GM12878 (cell line): Measurements from ENCODE around the gene PDK1. TPM values are rescaled to one million over a fixed set of nuclear protein-coding genes. Genes with fewer than 3 reads are reported as not detected.

ENCODE experiments used
- ATAC-seq: fragments of 200-7000 bp; cut with Tn5 transposase; 3 replicates; pipeline ENCODE4 v1.9.1; 2020; ENCODE audit warnings: mild to moderate bottlenecking, moderate library complexity
- BruUV-seq: library from RNA; stranded (reverse); fragments of 400-500 nt; replicated peaks from 2 replicates; lab custom pipeline; 2021; lab: Mats Ljungman, UMichigan
- CTCF ChIA-PET: fragments of 300-600 bp; sonication (Branson Sonifier 250); formaldehyde crosslinking; extraction: SDS; loops from one replicate; lab custom pipeline; 2021; ENCODE audit warnings: inconsistent platforms; lab: Yijun Ruan, JAX
- POLR2A ChIA-PET: fragments of 350-600 bp; formaldehyde crosslinking; extraction: SDS; loops from one replicate; lab custom pipeline; 2021; ENCODE audit warnings: inconsistent platforms; lab: Charles Lee
- RAD21 ChIA-PET: fragments of 300-600 bp; sonication (Branson Sonifier 250); formaldehyde crosslinking; loops from one replicate; lab custom pipeline; 2023; ENCODE audit warnings: antibody characterized with exemption; ENCODE audit not compliant: unreplicated experiment; lab: Charles Lee
- SMC1A ChIA-PET: fragments of 300-600 bp; sonication (Branson Sonifier 250); formaldehyde crosslinking; loops from one replicate; lab custom pipeline; 2023; ENCODE audit not compliant: unreplicated experiment, uncharacterized antibody; lab: Charles Lee
- DNase-seq: peaks from one replicate; pipeline ENCODE4 v3.0.0-alpha.2; 2011; ENCODE audit warnings: low read depth, low spot score
- FAIRE-seq: peaks from 3 replicates; lab custom pipeline; 2011; peaks lifted over from hg19 to GRCh38; lab: Jason Lieb, UNC
- H2AFZ ChIP-seq: 2 replicates; pipeline ENCODE4 v1.6.0; 2011; ENCODE audit warnings: low read depth, low read length, control low read depth; ENCODE audit not compliant: control insufficient read depth
- H3K27ac ChIP-seq: 2 replicates; pipeline ENCODE4 v1.5.1; 2011; ENCODE audit warnings: control low read depth; ENCODE audit not compliant: control insufficient read depth, insufficient read depth
- H3K27me3 ChIP-seq, 2 experiments: replicated peaks in 1 of 2; 2 replicates each; pipeline versions ENCODE4 v1.6.0 to v1.6.1; 2011; ENCODE audit warnings: low read length in 1 of 2; ENCODE audit not compliant: control insufficient read depth in 2 of 2, insufficient read depth in 2 of 2
- H3K36me3 ChIP-seq, 2 experiments: 2 replicates each; pipeline ENCODE4 v1.5.1; 2011; ENCODE audit warnings: low read length in 1 of 2; ENCODE audit not compliant: control insufficient read depth in 2 of 2, insufficient read depth in 2 of 2
- H3K4me1 ChIP-seq: 2 replicates; pipeline ENCODE4 v1.6.1; 2011; ENCODE audit warnings: mild to moderate bottlenecking, low read length, moderate library complexity, mixed read lengths; ENCODE audit not compliant: control insufficient read depth, insufficient read depth
- H3K4me2 ChIP-seq: 2 replicates; pipeline ENCODE4 v1.6.0; 2011; ENCODE audit warnings: control low read depth; ENCODE audit not compliant: control insufficient read depth, insufficient read depth
- H3K4me3 ChIP-seq: fragments of 200-600 bp; sonication (generic); 2 replicates; pipeline ENCODE4 v1.5.1; 2016
- H3K79me2 ChIP-seq: 2 replicates; pipeline ENCODE4 v1.6.0; 2011; ENCODE audit warnings: low read length; ENCODE audit not compliant: control insufficient read depth, insufficient read depth
- H3K9ac ChIP-seq: 2 replicates; pipeline ENCODE4 v1.8.0; 2011; ENCODE audit warnings: low read length, control low read depth, mixed read lengths; ENCODE audit not compliant: control insufficient read depth, insufficient read depth
- H3K9me3 ChIP-seq: replicated peaks from 3 replicates; pipeline ENCODE4 v1.5.1; 2011; ENCODE audit warnings: mild to moderate bottlenecking, low read length; ENCODE audit not compliant: control insufficient read depth, insufficient read depth
- H4K20me1 ChIP-seq: 2 replicates; pipeline ENCODE4 v1.6.0; 2011; ENCODE audit not compliant: control insufficient read depth, insufficient read depth
- ASH2L ChIP-seq: fragments of 300-600, 200-600 bp; sonication (generic); IDR thresholded peaks from 2 replicates; pipeline ENCODE4 v1.6.1; 2017; ENCODE audit warnings: low read depth, mild to moderate bottlenecking, borderline replicate concordance
- DPF2 ChIP-seq: fragments of 450-650 bp; IDR thresholded peaks from 2 replicates; pipeline ENCODE4 v1.6.1; 2017; ENCODE audit warnings: mild to moderate bottlenecking
- NRF1 ChIP-seq: conservative IDR thresholded peaks from 2 replicates; pipeline ENCODE4 v1.6.1; 2011; ENCODE audit warnings: mild to moderate bottlenecking, low read depth, low read length, improper control_type of control experiment
- TCF7 ChIP-seq: IDR thresholded peaks from 2 replicates; pipeline ENCODE4 v1.6.1; 2014; ENCODE audit warnings: antibody characterized with exemption, borderline replicate concordance
- WGBS: methylation state at CpG from one replicate; pipeline ENCODE4 v1.1.6; 2016; ENCODE audit warnings: low lambda C conversion rate; ENCODE audit not compliant: insufficient replicate concordance, insufficient coverage; ENCODE audit errors: missing lambda C conversion rate; 5-methylcytosine and 5-hydroxymethylcytosine counted together
- in situ Hi-C: fragments of 300-500 bp; cut with MboI; formaldehyde crosslinking; loops from 9 replicates; pipeline ENCODE4 v1.14.3; 2018; ENCODE audit warnings: mixed read lengths
- intact Hi-C: fragments of 100-400 bp; cut with micrococcal nuclease; formaldehyde crosslinking; loops from one replicate; pipeline ENCODE4 v1.14.2; 2022; ENCODE audit not compliant: unreplicated experiment
- polyA plus RNA-seq, 11 experiments: library from polyadenylated mRNA; depleted of rRNA in 4 of 11; unstranded in 6 of 11; stranded (reverse) in 5 of 11; fragments of >200 nt; fragmentation: Nextera tagmentation in 4 of 11; fragmentation: Illumina TruSeq in 1 of 11; extraction: Ambion mirVana in 4 of 11; extraction: Trizol in 1 of 11; gene quantifications; 1 replicate in 1 of 11; 2 replicates in 10 of 11; pipeline versions ENCODE4 v1.2.1 to v1.2.3, GENCODE V29; 2011 to 2016; ENCODE audit warnings: inconsistent platforms in 2 of 11, missing spikeins in 2 of 11, low read depth in 1 of 11
- total RNA-seq, 4 experiments: library from RNA; depleted of rRNA in 3 of 4; stranded (reverse); fragments of >200 nt in 3 of 4; fragmentation: Illumina TruSeq in 1 of 4; extraction: Trizol in 1 of 4; gene quantifications; 2 replicates each; pipeline versions ENCODE4 v1.2.1 to v1.2.3, GENCODE V29; 2013 to 2021
- TF ChIP-seq, protein P1 (sequence below): fragments of 150-350 bp; IDR thresholded peaks from 2 replicates; pipeline ENCODE4 v1.6.1; 2014; ENCODE audit warnings: mild to moderate bottlenecking, low read depth, low read length
- TF ChIP-seq, protein P2 (sequence below): fragments of 450-650 bp; IDR thresholded peaks from 2 replicates; pipeline ENCODE4 v1.6.1; 2017; ENCODE audit warnings: low read depth, mild to moderate bottlenecking, moderate library complexity
- TF ChIP-seq, protein P3 (sequence below): fragments of 450-650 bp; conservative IDR thresholded peaks from 2 replicates; pipeline ENCODE4 v1.6.1; 2017; ENCODE audit warnings: mild to moderate bottlenecking, moderate library complexity

PDK1 gene
- total and polyA plus RNA-seq, 10 of the 15 experiments (the other 5 are each of a cell fraction or from before 2014, with no cell fraction given) = 5.3 to 128 (median 17.1) TPM

DNA sequence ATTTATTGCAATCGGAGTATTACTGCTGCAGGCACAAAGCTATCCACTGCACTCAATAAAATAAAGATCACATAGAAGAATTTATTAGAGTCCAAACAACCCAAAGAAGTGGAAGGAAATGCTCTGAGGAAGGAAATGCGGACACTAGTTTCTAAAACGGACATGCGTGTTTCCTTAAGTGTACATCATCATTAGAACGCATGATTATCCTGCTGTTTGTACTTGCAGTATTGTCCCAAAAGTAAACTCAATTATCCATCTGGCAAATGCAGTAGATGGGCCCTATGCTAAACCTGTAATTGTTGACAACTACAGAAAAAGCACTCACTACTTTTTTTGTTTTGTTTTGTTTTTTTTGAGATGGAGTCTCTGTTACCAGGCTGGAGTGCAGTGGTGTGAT is 53.6 kb downstream of the PDK1 start:
- H3K27me3 ChIP-seq = no peaks in the 10 kb centered on the region
- no peak overlapping the region for H2AFZ ChIP-seq
- ChIA-PET POLR2A (no interaction called here), SMC1A (interaction anchor here (1.5 kb wide), 1 partner anchor 12 kb away, joined by 4 read pairs; no protein-coding TSS in a partner anchor), RAD21 (no interaction called here), CTCF (interaction anchor here (1.3 kb wide), 1 partner anchor 101 kb away, joined by 4 read pairs; no protein-coding TSS in a partner anchor)
- H3K9ac ChIP-seq = no peak overlapping the region
- H3K4me3 ChIP-seq = no peak overlapping the region
- H3K79me2 ChIP-seq = no peaks in the 10 kb centered on the region
- in situ Hi-C loops = no loop called here
- ATAC-seq = no peak
- H4K20me1 ChIP-seq = no peaks in the 10 kb centered on the region
- intact Hi-C loops = no loop called here
- H3K4me2 ChIP-seq = no peak overlapping the region
- no peak for FAIRE-seq
- peaks cover 0 to 13% of the 10 kb centered on the region in 2 experiments; a peak in 3 of 4 replicates for H3K36me3 ChIP-seq
- H3K4me1 ChIP-seq = no peaks in the 10 kb centered on the region; the same call in 1 of the 2 replicates
- no peak for DNase-seq
- no peak for TF ChIP-seq NRF1
- TF ChIP-seq ASH2L = no peak
- TF ChIP-seq, protein P1, sequence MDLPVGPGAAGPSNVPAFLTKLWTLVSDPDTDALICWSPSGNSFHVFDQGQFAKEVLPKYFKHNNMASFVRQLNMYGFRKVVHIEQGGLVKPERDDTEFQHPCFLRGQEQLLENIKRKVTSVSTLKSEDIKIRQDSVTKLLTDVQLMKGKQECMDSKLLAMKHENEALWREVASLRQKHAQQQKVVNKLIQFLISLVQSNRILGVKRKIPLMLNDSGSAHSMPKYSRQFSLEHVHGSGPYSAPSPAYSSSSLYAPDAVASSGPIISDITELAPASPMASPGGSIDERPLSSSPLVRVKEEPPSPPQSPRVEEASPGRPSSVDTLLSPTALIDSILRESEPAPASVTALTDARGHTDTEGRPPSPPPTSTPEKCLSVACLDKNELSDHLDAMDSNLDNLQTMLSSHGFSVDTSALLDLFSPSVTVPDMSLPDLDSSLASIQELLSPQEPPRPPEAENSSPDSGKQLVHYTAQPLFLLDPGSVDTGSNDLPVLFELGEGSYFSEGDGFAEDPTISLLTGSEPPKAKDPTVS = no peak
- no peak overlapping the region for H3K27ac ChIP-seq
- BruUV-seq = no TSS peak
- H3K9me3 ChIP-seq = no peaks in the 10 kb centered on the region
- WGBS = 91% methylated on average over 5 of the region's 5 CpGs

GRCh38 chr2:172612051-172612450 is 56.2 kb downstream of the PDK1 start:
- WGBS = 97% methylated on average over 4 of the region's 4 CpGs
- H3K27ac ChIP-seq = no peak overlapping the region
- no peak overlapping the region for H2AFZ ChIP-seq
- no peak overlapping the region for H3K4me3 ChIP-seq
- ATAC-seq (no peak), FAIRE-seq (no peak), DNase-seq (no peak)
- ChIA-PET CTCF (interaction anchor here (0.7 kb wide), 1 partner anchor 97 kb away, joined by 4 read pairs; no protein-coding TSS in a partner anchor), POLR2A (no interaction called here), SMC1A (no interaction called here), RAD21 (no interaction called here)
- no peak for TF ChIP-seq TCF7
- TF ChIP-seq, protein P2, sequence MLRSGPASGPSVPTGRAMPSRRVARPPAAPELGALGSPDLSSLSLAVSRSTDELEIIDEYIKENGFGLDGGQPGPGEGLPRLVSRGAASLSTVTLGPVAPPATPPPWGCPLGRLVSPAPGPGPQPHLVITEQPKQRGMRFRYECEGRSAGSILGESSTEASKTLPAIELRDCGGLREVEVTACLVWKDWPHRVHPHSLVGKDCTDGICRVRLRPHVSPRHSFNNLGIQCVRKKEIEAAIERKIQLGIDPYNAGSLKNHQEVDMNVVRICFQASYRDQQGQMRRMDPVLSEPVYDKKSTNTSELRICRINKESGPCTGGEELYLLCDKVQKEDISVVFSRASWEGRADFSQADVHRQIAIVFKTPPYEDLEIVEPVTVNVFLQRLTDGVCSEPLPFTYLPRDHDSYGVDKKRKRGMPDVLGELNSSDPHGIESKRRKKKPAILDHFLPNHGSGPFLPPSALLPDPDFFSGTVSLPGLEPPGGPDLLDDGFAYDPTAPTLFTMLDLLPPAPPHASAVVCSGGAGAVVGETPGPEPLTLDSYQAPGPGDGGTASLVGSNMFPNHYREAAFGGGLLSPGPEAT = no peak
- TF ChIP-seq, protein P3, sequence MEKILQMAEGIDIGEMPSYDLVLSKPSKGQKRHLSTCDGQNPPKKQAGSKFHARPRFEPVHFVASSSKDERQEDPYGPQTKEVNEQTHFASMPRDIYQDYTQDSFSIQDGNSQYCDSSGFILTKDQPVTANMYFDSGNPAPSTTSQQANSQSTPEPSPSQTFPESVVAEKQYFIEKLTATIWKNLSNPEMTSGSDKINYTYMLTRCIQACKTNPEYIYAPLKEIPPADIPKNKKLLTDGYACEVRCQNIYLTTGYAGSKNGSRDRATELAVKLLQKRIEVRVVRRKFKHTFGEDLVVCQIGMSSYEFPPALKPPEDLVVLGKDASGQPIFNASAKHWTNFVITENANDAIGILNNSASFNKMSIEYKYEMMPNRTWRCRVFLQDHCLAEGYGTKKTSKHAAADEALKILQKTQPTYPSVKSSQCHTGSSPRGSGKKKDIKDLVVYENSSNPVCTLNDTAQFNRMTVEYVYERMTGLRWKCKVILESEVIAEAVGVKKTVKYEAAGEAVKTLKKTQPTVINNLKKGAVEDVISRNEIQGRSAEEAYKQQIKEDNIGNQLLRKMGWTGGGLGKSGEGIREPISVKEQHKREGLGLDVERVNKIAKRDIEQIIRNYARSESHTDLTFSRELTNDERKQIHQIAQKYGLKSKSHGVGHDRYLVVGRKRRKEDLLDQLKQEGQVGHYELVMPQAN = no peak
- no peak for TF ChIP-seq DPF2
- no peaks in the 10 kb centered on the region for H3K79me2 ChIP-seq
- no peaks in the 10 kb centered on the region; the same call in 1 of the 2 replicates for H3K4me1 ChIP-seq
- in situ Hi-C loops = no loop called here
- no peaks in the 10 kb centered on the region for H4K20me1 ChIP-seq
- no peaks in the 10 kb centered on the region for H3K9me3 ChIP-seq
- BruUV-seq = no TSS peak
- H3K27me3 ChIP-seq = no peaks in the 10 kb centered on the region
- peaks cover 0 to 8% of the 10 kb centered on the region in 2 experiments; a peak in 3 of 4 replicates for H3K36me3 ChIP-seq
- H3K9ac ChIP-seq = no peak overlapping the region
- H3K4me2 ChIP-seq = no peak overlapping the region
- intact Hi-C loops = no loop called here
